Natural killer cell (primary cell): ENCODE data around the gene HERC3. TPM values are rescaled to one million over a fixed set of nuclear protein-coding genes. Genes with fewer than 3 reads are reported as not detected.
A peak's percentile ranks its signal among the peaks of the same experiment; 100 is the strongest.

ENCODE experiments used
- ATAC-seq, 3 donors: fragments of 150-1000 bp in 2 of 3; fragments of 200-7000 bp in 1 of 3; cut with Tn5 transposase; 1 replicate in 1 of 3; 2 replicates in 2 of 3; pipeline ENCODE4 v1.10.0; 2021; ENCODE audit warnings: mild to moderate bottlenecking in 2 of 3, moderate library complexity in 2 of 3
- DNase-seq, 2 donors: peaks; one replicate each; pipeline versions ENCODE4 v3.0.0 to v3.0.0-alpha.2; 2013 to 2021; ENCODE audit warnings: mixed read lengths in 1 of 2
- H3K27ac ChIP-seq: one replicate; pipeline ENCODE4 v1.5.1; 2013; ENCODE audit warnings: mild to moderate bottlenecking, low read length
- H3K27me3 ChIP-seq: one replicate; pipeline ENCODE4 v1.6.1; 2013; ENCODE audit warnings: low read length; ENCODE audit not compliant: control insufficient read depth, insufficient read depth
- H3K36me3 ChIP-seq: one replicate; pipeline ENCODE4 v1.6.1; 2013; ENCODE audit warnings: low read length; ENCODE audit not compliant: control insufficient read depth, insufficient read depth
- H3K4me1 ChIP-seq: one replicate; pipeline ENCODE4 v1.6.1; 2013; ENCODE audit warnings: low read length; ENCODE audit not compliant: control insufficient read depth, insufficient read depth
- H3K4me3 ChIP-seq: one replicate; pipeline ENCODE4 v1.5.1; 2013; ENCODE audit warnings: low read length
- H3K9me3 ChIP-seq: one replicate; pipeline ENCODE4 v1.6.1; 2013; ENCODE audit warnings: low read length; ENCODE audit not compliant: control insufficient read depth, insufficient read depth
- H3K27ac Mint-ChIP-seq, 2 donors: one replicate each; pipeline ENCODE4 v1.8.0; 2022; ENCODE audit warnings: mild to moderate bottlenecking in 2 of 2, mixed read lengths in 2 of 2, moderate library complexity in 1 of 2
- H3K27me3 Mint-ChIP-seq, 2 donors: one replicate each; pipeline ENCODE4 v1.8.0; 2022; ENCODE audit warnings: low read depth in 2 of 2, mixed read lengths in 2 of 2
- H3K36me3 Mint-ChIP-seq: one replicate; pipeline ENCODE4 v1.8.0; 2022; ENCODE audit warnings: mixed read lengths
- H3K4me1 Mint-ChIP-seq, 2 donors: one replicate each; pipeline ENCODE4 v1.8.0; 2022; ENCODE audit warnings: mixed read lengths in 2 of 2
- H3K4me3 Mint-ChIP-seq: one replicate; pipeline ENCODE4 v1.8.0; 2022; ENCODE audit warnings: mild to moderate bottlenecking, moderate library complexity, mixed read lengths
- H3K9me3 Mint-ChIP-seq, 2 donors: one replicate each; pipeline ENCODE4 v1.8.0; 2022; ENCODE audit warnings: mixed read lengths in 2 of 2
- CTCF ChIP-seq: fragments of 200-600 bp; IDR thresholded peaks from one replicate; pipeline ENCODE4 v1.8.0; 2022; ENCODE audit warnings: antibody characterized with exemption
- WGBS: methylation state at CpG from one replicate; pipeline ENCODE4 v1.1.7; 2013; ENCODE audit warnings: missing lambda C conversion rate; ENCODE audit not compliant: insufficient coverage; 5-methylcytosine and 5-hydroxymethylcytosine counted together
- intact Hi-C: fragments of 100-400 bp; cut with micrococcal nuclease; formaldehyde crosslinking; loops from one replicate; pipeline ENCODE4 v1.14.2; 2022
- total RNA-seq, 4 donors: library from RNA; stranded (reverse); fragments of 120-200 nt in 1 of 4; gene quantifications; one replicate each; pipeline versions ENCODE4 v1.2.3 to v1.2.4, GENCODE V29; 2013 to 2022

HERC3 gene
- total RNA-seq, 3 donors from 2014 or later (not counting 1 experiment from before 2014, with no cell fraction given): 59.1 to 85.0 (median 61.9) TPM

GRCh38 chr4:88597970-88598660 lies 5.8 kb downstream of the HERC3 start:
- peaks cover 2% of the 10 kb centered on the region for H3K4me1 ChIP-seq
- H3K27ac ChIP-seq: no peak overlapping the region
- Mint-ChIP-seq H3K4me1 (peaks cover 55 to 58% of the 10 kb centered on the region in 2 donors), H3K36me3 (peaks cover 11% of the 10 kb centered on the region), H3K4me3 (no peak overlapping the region), H3K9me3 (no peaks in the 10 kb centered on the region), H3K27ac (peak overlapping the region; percentile 80), H3K27me3 (no peaks in the 10 kb centered on the region)
- H3K36me3 ChIP-seq: peaks cover 32% of the 10 kb centered on the region
- DNase-seq (no peak), ATAC-seq (no peak)
- H3K27me3 ChIP-seq: no peaks in the 10 kb centered on the region
- intact Hi-C loops: loop anchor here (10.0 kb wide), 1 partner anchor 697 kb away; no protein-coding TSS in a partner anchor
- WGBS: 80% methylated on average over 3 of the region's 3 CpGs
- no peaks in the 10 kb centered on the region for H3K9me3 ChIP-seq
- no peak overlapping the region for H3K4me3 ChIP-seq
- no peak for TF ChIP-seq CTCF

DNA sequence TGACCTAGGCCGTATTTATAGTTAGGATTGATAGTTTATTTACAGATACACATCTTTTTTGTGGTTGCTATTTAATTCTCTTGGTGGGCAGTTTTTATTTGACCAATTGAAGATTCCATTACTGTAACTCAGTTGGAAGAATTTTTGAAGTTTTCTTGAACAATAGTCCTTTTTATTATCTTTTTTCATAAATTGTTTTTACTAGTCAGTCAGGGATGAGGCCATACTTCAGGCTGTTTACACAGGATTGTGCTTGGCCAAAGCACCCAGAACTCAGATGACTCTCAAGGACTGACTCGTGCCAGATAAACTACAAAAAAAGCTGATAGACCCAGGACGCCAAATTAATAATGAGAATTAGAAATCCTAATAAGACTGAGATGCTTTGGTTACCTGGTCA lies 7.0 kb downstream of the HERC3 start:
- Mint-ChIP-seq H3K9me3 (no peaks in the 10 kb centered on the region), H3K27me3 (no peaks in the 10 kb centered on the region), H3K4me3 (no peak overlapping the region), H3K4me1 (peaks cover 53 to 56% of the 10 kb centered on the region in 2 donors), H3K36me3 (peaks cover 11% of the 10 kb centered on the region), H3K27ac (peak overlapping the region; percentile 80)
- H3K4me1 ChIP-seq: no peaks in the 10 kb centered on the region
- 100% methylated on average over 2 of the region's 3 CpGs for WGBS
- H3K4me3 ChIP-seq: no peak overlapping the region
- H3K27ac ChIP-seq: peak overlapping the region; percentile 41
- H3K9me3 ChIP-seq: no peaks in the 10 kb centered on the region
- intact Hi-C loops: loop anchor here (10.0 kb wide), 1 partner anchor 696 kb away; no protein-coding TSS in a partner anchor
- no peak for ATAC-seq
- no peak for TF ChIP-seq CTCF
- DNase-seq: no peak
- no peaks in the 10 kb centered on the region for H3K27me3 ChIP-seq
- peaks cover 32% of the 10 kb centered on the region for H3K36me3 ChIP-seq

GRCh38 chr4:88599714-88600113 lies 7.4 kb downstream of the HERC3 start:
- no CpG with 5 or more reads among the region's 1 CpG for WGBS
- peaks cover 11% of the 10 kb centered on the region for H3K36me3 Mint-ChIP-seq

More at GRCh38 chr4:88599714-88600113, 7.4 kb downstream of the HERC3 start:
- Mint-ChIP-seq H3K9me3 (no peaks in the 10 kb centered on the region), H3K27me3 (no peaks in the 10 kb centered on the region), H3K4me1 (peaks cover 57 to 61% of the 10 kb centered on the region in 2 donors), H3K4me3 (peak overlapping the region; percentile 64), H3K27ac (peak overlapping the region; percentile 80)
- ATAC-seq (peak in 1 of 3 donors; percentile 61), DNase-seq (no peak)
- no peak for TF ChIP-seq CTCF
- intact Hi-C loops: loop anchor here (10.0 kb wide), 1 partner anchor 695 kb away; no protein-coding TSS in a partner anchor
- Histone ChIP-seq H3K27ac (peak overlapping the region; percentile 41), H3K4me3 (no peak overlapping the region), H3K27me3 (no peaks in the 10 kb centered on the region), H3K4me1 (no peaks in the 10 kb centered on the region), H3K36me3 (peaks cover 32% of the 10 kb centered on the region), H3K9me3 (no peaks in the 10 kb centered on the region)
